ENCODE measurements around the gene CDK5RAP2.
"Not testable (repeated sequence)": the region's sequence is repeated elsewhere in the genome, so short reads cannot be mapped to it uniquely, and the experiment has no call there.

CDK5RAP2 gene

GRCh38 chr9:120510816-120511215, 69.2 kb downstream of the CDK5RAP2 start:
- DNase-seq: no peak

- DNase-seq: no peak
Measured at GRCh38 chr9:120507936-120508510, 71.9 kb downstream of the CDK5RAP2 start.

GRCh38 chr9:120505186-120505585, 74.8 kb downstream of the CDK5RAP2 start:
- no peak for DNase-seq

DNA sequence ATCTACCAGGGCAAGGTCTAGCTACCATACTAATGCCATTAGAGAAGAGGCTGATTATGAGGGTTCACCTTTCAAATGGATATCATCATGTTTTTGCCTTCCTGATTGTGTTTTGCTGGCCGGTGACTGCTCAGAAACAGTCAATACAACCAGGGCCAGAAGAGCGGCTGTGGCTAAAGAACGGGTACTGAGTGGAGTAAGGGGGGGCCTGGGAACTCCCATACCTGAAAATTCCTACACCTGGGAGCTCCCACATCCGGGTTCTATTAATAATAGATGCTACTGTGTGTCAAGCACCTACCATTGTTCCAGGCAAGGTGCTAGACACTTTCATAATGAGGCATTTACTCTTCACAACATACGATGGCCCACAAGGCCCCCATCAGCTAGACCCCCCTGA, 79.2 kb downstream of the CDK5RAP2 start:
- DNase-seq: no peak

- not testable (repeated sequence) for DNase-seq
Measured at GRCh38 chr9:120497865-120498264, 82.1 kb downstream of the CDK5RAP2 start.

GRCh38 chr9:120496438-120496837, 83.5 kb downstream of the CDK5RAP2 start:
- DNase-seq: not testable (repeated sequence)

DNA sequence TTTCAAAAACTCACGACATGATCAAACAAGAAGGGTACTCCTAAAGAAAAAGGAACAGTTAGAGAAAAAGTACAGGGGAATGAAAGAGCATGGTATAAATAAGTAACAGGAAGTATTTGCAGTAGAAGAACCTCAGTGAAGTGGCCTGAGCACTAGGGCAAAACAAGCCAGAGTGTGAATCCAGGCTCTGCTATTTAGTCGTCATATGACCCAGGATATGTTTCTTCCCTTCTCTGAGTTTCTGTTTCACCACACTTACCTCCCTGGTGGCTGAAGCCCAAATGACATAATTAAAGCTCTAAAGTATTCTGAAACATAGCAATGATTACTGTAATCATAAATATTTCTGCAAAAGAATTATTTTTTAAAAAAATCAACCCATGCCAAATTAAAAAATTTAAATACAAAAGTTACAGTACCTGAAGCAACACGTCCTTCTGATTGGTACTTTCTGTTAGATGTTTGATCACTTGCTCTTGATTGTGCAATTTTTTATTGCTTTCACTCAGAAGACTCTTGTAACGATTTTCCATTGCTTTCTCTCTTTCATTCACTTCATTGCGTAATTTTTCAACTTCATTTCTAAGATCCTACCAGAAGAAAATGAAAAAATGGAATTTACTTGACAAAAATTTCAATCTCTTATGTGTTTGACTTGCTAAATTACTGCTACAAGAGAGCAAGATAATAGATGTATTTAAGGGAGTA, 88.9 kb downstream of the CDK5RAP2 start:
- no peak for DNase-seq

GRCh38 chr9:120486835-120487234, 93.1 kb downstream of the CDK5RAP2 start:
- no peak for DNase-seq

DNA sequence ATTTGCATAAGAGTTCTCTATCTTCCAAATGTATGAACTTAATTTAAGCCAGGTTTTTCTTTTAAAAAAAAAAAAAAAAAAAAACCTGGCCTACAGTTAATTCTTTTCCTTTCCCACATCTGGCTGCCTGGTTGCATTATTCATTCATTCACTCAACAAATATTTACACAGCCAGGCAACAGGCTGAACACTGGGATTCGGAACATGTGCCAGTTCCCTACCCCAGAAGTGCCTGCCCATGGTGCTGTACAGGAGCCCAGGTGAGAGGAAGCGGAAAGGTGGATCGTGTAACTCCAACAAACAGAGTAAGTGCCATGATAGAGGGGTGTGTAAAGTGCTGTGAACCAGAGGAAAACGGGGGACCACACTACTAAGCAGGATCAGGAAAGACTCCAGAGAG, 93.6 kb downstream of the CDK5RAP2 start:
- no peak for DNase-seq

DNA sequence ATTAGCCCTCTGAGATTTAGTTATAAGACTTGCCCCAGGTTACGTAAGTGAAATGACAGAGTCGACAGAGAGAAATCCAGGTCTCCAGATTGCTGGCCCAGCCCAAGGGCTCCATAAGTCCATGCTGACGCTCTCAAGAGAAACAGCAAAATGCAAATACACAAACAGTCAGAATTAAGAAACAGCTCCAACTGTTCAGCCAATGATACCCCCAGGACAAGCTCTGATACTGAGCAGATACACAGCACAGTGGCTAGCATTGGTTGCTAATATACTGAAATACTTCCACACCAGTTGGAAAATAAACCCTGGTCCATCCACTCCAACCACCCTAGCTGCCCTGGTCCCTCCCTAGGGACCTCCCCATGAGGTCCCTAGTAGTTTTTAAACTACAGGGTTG, 94.2 kb downstream of the CDK5RAP2 start:
- no peak for DNase-seq

GRCh38 chr9:120484162-120484561, 95.8 kb downstream of the CDK5RAP2 start:
- DNase-seq: no peak

GRCh38 chr9:120482424-120483186, 97.4 kb downstream of the CDK5RAP2 start:
- no peak for DNase-seq

GRCh38 chr9:120481846-120482245, 98.1 kb downstream of the CDK5RAP2 start:
- DNase-seq: no peak

DNA sequence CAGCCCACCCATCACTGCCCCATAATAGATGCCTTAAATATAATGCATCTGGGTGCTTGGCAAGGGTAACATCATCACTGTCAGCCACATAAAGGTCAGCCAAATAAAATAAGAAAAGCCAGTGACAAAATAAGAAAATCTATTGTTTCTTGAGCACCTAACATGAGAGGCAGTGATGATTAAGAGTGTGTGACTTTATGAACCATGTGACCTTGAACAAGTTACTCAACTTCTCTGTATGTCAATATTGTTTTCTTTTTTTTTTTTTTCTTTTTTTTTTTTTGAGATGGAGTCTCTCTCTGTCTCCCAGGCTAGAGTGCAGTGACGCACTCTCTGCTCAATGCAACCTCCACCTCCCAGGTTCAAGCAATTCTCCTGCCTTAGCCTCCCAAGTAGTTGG, 98.7 kb downstream of the CDK5RAP2 start:
- DNase-seq: no peak

DNA sequence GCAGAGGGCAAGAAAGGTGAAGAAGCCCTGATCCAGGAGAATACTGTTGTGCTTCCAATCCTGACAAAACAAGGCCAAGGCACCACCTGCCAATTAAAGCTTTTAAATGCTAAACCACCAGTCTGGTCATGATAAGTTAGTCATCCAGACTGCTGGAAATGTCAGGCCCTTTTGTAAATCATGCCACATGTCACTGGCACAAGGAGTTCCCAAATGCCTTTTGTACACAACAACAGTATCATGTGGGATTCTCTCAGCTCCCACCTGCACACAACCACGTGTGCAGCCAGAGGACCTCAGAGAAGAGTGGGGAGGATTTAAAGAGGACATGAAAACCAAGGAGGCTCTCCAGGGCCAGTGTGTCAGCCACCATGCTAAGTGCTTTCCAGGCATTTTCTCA, 99.3 kb downstream of the CDK5RAP2 start:
- DNase-seq: no peak

DNA sequence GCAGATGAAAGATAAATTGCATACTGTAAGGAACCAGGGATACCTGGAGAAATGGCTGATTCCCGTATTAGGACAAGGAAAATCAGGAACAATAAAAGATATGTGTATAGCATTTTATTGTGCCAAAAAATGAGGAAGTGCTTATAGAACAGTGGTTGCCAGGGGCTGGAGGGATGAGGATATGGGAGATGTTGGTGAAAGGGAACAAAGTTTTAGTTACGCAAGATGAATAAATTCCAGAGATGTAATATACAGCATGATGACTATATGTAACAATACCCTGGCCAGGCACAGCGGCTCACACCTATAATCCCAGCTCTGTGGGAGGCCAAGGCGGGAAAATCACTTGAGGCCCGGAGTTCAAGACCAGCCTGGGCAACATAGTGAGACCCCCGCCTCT, 101.8 kb downstream of the CDK5RAP2 start:
- DNase-seq: no peak

DNA sequence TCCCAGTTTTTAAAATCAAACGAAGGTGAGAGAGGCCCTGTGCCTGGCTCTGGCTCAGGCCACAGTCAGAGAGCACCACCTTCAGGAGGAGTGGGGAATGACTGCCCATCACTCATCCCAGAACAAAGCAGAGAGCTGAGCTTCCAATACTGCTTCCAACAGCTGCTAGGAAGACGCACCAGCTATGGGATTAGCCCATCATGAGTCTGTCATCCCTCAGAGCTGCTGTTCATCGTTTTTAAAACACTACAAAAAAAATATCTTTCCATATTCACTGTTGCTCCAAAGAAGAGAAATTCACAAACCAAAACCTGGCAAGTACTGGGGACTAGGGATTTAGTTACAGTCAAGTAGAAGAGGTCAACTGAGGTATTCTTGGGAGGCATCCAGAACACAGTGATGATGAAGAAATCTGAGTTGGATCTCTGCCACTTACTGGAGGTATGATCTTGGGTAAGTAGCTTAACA, 102.4 kb downstream of the CDK5RAP2 start:
- no peak for DNase-seq

DNA sequence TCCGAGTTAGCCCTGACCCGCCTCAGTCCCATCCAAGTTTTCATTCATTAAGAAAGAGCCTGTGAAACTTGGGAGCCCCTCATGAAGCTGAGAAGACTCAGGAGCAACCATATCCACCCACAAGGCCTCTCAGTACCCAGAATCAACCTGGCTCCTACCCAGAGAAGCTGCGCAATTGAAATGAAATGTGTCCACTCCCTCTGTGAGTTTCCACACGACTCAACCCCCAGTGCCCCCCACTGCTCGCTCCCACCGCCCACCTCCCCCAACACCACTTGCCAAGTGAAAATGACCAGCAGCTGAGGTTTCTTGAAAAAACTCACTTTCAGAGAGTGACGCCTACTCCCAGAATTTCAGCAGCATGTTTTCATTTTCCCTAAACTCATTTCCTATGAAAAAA, 104.6 kb downstream of the CDK5RAP2 start:
- DNase-seq: no peak

- no peak for DNase-seq
Measured at GRCh38 chr9:120474591-120475243, 105.2 kb downstream of the CDK5RAP2 start.

GRCh38 chr9:120473608-120474007, 106.4 kb downstream of the CDK5RAP2 start:
- DNase-seq: no peak

- no peak for DNase-seq
Measured at GRCh38 chr9:120465685-120466407, 114.1 kb downstream of the CDK5RAP2 start.

GRCh38 chr9:120464887-120465421, 115.0 kb downstream of the CDK5RAP2 start:
- no peak for DNase-seq

Data from activated CD4-positive, CD25-positive, alpha-beta regulatory T cell treated with anti-CD3 and anti-CD28 coated beads, Interleukin-2, amount 50 U/mL, for 72 hours (primary cell).